Mucosa of rectum (tissue), 2 donors: ENCODE data around the gene SIPA1L3.

Experiments
- H3K27ac ChIP-seq, 2 donors: one replicate each; pipeline ENCODE4 v1.7.0; 2013; ENCODE audit warnings: inconsistent platforms in 2 of 2, low read depth in 2 of 2, low read length in 2 of 2
- H3K27me3 ChIP-seq, 2 donors: one replicate each; pipeline ENCODE4 v1.7.0; 2013; ENCODE audit warnings: low read length in 2 of 2; ENCODE audit not compliant: control insufficient read depth in 2 of 2, insufficient read depth in 2 of 2
- H3K36me3 ChIP-seq, 2 donors: one replicate each; pipeline ENCODE4 v1.7.0; 2013; ENCODE audit warnings: low read length in 2 of 2; ENCODE audit not compliant: control insufficient read depth in 2 of 2, insufficient read depth in 2 of 2
- H3K4me1 ChIP-seq, 2 donors: one replicate each; pipeline ENCODE4 v1.7.0; 2013; ENCODE audit warnings: low read length in 2 of 2, mild to moderate bottlenecking in 1 of 2; ENCODE audit not compliant: control insufficient read depth in 2 of 2, insufficient read depth in 2 of 2
- H3K4me3 ChIP-seq, 2 donors: one replicate each; pipeline ENCODE4 v1.7.0; 2013; ENCODE audit warnings: low read length in 2 of 2
- H3K9ac ChIP-seq, 2 donors: one replicate each; pipeline ENCODE4 v1.7.0; 2013; ENCODE audit warnings: low read length in 2 of 2, low read depth in 1 of 2, mild to moderate bottlenecking in 1 of 2
- H3K9me3 ChIP-seq, 2 donors: one replicate each; pipeline ENCODE4 v1.7.0; 2013; ENCODE audit warnings: low read length in 2 of 2; ENCODE audit not compliant: control insufficient read depth in 2 of 2
- donor health status: healthy.
- donor health status: Normal muscosa, but diverticular disease.

The SIPA1L3 gene

DNA sequence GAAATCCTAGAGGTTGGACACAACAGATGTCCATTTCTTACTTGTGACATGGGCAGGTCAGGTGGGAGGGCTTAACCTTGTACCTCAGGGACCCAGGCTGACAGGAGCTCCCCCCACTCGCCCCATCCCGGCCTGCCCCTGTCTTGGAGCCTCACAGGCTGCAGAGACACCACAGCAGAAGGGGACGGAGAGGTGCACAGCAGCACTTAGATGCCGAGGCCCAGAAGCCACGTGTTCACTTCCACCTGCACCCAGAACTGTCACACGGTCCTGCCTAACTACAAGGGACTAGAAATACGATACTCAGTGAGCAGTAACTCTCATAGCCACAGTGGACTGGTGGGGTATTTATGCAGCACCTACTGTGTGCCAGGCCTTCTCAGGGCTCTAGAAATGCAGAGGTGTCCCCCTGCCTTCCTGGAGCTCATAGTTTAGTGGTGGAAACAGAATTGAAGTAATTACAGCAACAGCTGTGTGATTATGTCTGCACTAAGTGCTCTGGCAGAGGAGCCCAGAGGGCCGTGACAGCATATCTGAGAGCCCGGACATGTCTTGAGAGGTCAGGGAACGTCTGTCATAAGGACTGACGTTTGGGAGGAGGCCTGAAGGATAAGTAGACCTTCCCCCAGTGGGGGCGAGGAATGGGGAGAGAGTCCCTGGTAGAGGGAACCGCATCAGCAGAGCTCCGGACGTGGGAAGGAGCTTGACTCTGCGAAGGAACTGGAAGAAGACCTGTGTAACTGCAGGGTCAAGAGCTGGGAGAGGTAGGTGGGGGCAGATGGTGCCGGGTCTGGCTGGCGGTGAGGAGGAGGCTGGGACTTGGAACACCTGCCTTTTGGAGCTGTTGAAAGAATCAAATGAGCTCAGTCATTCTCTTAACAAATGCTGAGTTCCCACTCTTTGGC is 130.0 kb downstream of the SIPA1L3 start:
- peaks cover 0 to 12% of the 10 kb centered on the region in 2 donors for H3K36me3 ChIP-seq
- H3K9ac ChIP-seq = no peak overlapping the region
- peaks cover 5 to 8% of the 10 kb centered on the region in 2 donors for H3K4me1 ChIP-seq
- H3K27ac ChIP-seq = no peak overlapping the region
- no peak overlapping the region for H3K4me3 ChIP-seq
- no peaks in the 10 kb centered on the region for H3K27me3 ChIP-seq
- no peaks in the 10 kb centered on the region for H3K9me3 ChIP-seq

DNA sequence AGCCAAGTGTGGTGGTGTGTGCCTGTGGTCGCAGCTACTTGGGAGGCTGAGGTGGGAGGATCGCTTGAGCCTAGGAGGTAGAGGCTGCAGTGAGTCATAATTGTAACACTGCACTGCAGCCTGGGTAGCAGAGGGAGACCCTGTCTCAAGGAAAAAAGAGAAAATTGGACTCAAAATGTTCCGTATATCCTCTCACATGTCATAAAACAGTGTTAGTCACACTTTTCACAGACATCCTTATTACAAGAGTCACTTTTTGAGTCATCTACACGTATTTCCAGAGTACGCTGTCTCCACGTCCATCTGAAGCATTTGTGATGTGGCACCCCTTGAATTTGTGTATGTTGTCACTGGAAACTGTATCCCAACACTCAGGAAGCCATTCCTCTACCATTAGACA is 133.0 kb downstream of the SIPA1L3 start:
- peaks cover 0 to 7% of the 10 kb centered on the region in 2 donors for H3K36me3 ChIP-seq
- H3K27me3 ChIP-seq = no peaks in the 10 kb centered on the region
- H3K9me3 ChIP-seq = no peaks in the 10 kb centered on the region
- H3K9ac ChIP-seq = no peak overlapping the region
- H3K4me3 ChIP-seq = no peak overlapping the region
- no peak overlapping the region for H3K27ac ChIP-seq
- peaks cover 2 to 4% of the 10 kb centered on the region in 2 donors for H3K4me1 ChIP-seq

DNA sequence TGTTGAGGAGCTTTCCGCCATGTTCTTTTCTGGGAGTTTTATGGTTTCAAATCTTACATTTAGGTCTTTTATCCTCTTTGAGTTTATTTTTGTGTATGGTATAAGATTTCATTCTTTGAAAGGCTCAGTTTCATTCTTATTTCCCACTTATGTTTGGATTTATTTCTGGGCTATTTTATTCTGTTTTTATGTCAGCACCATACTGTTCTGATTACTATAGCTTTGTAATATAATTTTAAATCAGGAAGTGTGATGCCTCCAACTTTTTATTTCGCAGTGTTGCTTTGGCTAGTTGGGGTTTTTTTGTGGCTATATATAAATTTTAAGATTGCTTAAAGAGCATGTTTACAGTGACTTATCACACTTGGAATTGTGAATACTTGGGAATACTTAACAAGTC is 135.1 kb downstream of the SIPA1L3 start:
- Histone ChIP-seq H3K36me3 (peaks cover 3 to 5% of the 10 kb centered on the region in 2 donors), H3K27me3 (no peaks in the 10 kb centered on the region), H3K4me3 (no peak overlapping the region), H3K9me3 (no peaks in the 10 kb centered on the region), H3K27ac (no peak overlapping the region), H3K9ac (no peak overlapping the region), H3K4me1 (peaks cover 0 to 2% of the 10 kb centered on the region in 2 donors)

DNA sequence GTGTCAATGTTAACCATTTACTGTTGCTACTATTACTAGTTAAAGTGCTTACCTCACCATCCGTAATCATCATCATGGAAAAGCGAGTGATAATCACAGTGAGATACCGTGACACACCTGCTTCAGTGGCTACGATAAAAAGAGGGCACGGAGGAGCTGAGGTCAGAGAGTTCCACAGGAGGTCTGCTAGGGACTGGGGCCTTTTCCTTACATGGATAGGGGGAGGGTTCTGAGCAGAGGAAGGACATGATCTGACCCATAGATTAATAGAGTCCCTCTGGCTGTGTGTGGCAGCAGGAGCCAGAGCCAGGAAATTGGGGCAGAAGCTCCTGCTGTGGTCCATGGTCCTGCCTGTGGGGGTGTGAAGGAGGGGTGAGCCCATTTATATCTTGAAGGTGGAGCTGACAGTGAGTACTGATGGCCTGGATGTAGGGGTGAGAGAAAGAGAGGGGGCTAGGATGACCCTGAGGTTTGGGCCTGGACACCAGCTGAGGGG is 136.7 kb downstream of the SIPA1L3 start:
- Histone ChIP-seq H3K4me3 (no peak overlapping the region), H3K27me3 (no peaks in the 10 kb centered on the region), H3K9me3 (no peaks in the 10 kb centered on the region), H3K36me3 (peaks cover 6 to 8% of the 10 kb centered on the region in 2 donors), H3K27ac (no peak overlapping the region), H3K4me1 (peaks cover 0 to 14% of the 10 kb centered on the region in 2 donors), H3K9ac (no peak overlapping the region)

DNA sequence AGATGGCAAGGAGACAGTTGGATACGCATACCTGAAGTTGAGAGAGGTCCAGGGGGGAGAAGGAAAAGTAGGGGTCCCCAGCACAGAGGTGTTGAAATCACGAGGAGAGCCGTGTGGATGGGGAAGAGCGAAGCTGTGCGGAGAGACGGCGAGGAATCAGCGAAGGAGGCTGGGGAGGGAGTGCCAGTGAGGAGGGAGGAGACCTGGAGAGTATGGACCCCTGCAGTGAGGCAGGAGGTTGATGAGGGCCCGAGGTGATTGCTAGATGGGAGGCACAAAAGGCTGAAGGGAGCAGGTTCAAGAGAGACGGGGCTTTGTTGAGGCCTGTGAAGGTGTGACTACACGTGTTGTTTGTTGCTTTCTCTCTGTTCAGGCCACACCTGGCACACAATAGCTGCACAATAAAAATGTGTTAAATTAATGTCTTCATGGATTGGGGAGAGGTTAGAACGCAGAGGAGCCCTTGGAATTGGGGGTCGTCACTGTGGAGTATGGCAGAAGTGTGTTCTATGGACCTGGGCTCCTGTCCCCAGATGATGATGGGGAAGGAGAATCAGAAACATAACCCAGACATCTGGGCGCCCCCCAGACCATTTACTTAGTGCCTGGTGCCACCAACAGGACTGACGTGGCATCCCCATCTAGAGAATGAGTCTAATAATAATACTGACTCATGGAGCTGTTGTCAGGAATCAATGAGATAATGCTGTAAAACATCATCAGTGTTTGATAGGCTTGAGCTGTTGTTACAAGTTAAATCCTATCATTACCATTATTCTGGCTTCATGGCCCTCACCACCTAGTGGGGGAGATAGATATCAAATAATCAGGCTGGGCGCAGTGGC is 137.5 kb downstream of the SIPA1L3 start:
- Histone ChIP-seq H3K27ac (no peak overlapping the region), H3K27me3 (no peaks in the 10 kb centered on the region), H3K36me3 (peaks cover 6 to 8% of the 10 kb centered on the region in 2 donors), H3K4me1 (peaks cover 0 to 16% of the 10 kb centered on the region in 2 donors), H3K9me3 (no peaks in the 10 kb centered on the region), H3K9ac (no peak overlapping the region), H3K4me3 (no peak overlapping the region)

DNA sequence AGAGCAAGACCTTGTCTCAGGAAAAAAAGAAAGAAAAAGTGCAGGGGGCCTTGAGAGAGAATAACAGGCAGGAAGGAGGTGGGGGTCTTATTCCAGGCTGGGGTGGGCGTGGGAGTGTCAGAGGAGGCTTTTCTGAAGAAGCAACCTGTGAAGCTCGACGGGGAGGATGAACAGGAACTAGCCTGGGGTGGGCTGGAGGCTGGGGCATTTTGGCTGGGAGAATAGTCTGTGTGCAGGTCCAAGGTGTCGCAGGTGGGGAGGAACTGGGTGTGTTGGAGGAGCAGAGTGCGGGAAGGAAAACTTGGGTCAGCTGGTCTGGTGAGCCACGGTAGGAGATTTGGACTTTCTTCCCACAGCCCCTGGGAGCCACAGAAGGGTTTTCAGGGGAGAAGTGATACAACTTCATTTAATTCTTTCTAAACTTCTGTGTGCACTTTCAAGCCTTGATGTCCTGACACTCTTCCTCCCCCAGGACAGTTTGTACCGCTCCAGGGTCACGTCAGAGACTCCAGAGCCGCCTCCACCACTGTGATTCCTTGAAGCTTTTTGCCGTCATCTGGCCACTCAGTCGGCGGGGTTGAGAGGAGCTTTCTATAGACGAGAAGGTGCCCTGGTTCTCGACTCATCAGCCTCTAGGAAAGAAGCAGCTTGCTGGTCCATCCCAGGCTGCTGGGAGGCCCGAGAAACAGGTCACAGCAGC is 138.7 kb downstream of the SIPA1L3 start:
- H3K9ac ChIP-seq = no peak overlapping the region
- no peak overlapping the region for H3K4me3 ChIP-seq
- H3K9me3 ChIP-seq = no peaks in the 10 kb centered on the region
- H3K36me3 ChIP-seq = peaks cover 6 to 8% of the 10 kb centered on the region in 2 donors
- no peaks in the 10 kb centered on the region for H3K27me3 ChIP-seq
- H3K27ac ChIP-seq = peak overlapping the region in 1 of 2 donors; percentile 78
- H3K4me1 ChIP-seq = peaks cover 0 to 16% of the 10 kb centered on the region in 2 donors

DNA sequence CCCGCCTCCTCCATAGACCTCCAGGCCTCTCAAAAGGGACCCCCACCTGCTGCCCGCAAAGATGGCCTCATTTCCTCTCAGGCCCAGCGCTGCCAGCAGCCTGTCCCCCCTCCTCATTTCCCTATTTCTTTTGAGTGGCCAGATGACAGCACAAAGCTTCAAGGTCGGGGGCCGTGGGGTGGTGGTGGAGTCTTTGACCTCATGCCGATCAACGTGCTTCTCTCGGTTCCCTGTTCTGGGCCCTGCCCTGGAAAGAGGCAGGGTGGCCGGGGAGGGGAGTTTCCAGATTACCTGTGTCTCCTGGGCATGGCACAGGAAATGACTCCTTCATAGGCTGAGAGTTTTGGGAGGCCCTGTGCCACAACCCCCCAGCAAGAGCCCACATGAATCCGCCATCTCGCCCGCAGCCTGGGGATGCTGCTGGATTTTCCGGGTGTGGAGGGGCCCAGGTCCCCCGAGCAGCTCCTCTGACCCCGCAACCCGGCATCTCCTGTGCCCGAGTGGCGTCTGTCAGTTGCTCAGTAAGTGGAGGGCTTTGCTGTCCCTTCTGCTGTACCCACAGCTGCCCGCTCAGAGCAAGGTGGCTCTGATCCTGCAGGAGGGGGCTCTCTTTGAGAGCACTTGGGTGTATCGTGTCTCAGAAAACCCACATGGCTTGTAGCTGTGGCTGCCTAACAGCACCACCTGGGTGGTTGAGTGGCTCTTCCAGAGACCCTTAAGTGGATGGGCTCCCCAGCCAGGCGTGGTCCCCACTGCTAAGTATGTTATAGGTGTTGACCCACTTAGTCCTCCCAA is 139.4 kb downstream of the SIPA1L3 start:
- Histone ChIP-seq H3K4me3 (no peak overlapping the region), H3K9me3 (no peaks in the 10 kb centered on the region), H3K9ac (no peak overlapping the region), H3K4me1 (peaks cover 0 to 16% of the 10 kb centered on the region in 2 donors), H3K27me3 (no peaks in the 10 kb centered on the region), H3K27ac (peak overlapping the region; percentile 7 to 78), H3K36me3 (peaks cover 6 to 8% of the 10 kb centered on the region in 2 donors)

DNA sequence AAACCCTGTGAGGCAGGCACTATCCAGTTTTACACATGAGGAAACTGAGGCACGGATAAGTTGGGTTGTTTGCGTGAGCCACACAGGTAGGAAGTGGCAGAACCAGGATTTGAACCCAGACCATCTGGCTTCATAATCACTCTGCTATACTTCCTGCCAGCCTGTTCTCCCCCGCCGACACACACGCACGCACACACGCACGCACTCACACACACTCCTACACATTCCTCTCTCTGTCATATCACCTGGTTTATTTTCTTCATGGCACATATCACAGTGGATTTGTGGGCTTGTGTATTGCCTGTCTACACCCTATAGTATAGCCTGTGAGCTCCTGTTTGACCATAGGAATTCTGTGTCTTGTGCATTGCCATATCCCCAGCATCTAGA is 140.0 kb downstream of the SIPA1L3 start:
- Histone ChIP-seq H3K4me3 (no peak overlapping the region), H3K9me3 (no peaks in the 10 kb centered on the region), H3K27ac (peak overlapping the region; percentile 7 to 78), H3K4me1 (peaks cover 0 to 16% of the 10 kb centered on the region in 2 donors), H3K27me3 (no peaks in the 10 kb centered on the region), H3K9ac (no peak overlapping the region), H3K36me3 (peaks cover 6 to 8% of the 10 kb centered on the region in 2 donors)

DNA sequence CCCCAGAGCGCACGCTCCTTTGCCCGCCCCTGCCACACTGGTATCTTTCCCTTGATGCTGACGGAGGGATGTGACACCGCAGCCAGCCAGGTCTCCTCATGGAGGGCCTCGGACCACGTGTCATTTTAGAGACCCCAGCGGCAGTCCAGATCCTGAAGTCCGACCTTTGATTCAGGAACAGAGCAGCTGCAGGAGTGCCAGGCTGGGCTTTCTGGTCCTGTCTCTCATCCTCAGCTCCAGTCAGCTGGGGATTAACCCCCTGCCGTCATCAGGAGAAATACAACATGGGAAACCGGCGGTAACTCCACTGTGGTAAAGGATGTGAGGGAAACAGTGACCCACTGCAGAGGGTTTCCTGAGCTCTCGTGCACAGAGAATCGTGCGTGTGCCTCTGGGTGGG is 140.6 kb downstream of the SIPA1L3 start:
- H3K27ac ChIP-seq = peak overlapping the region in 1 of 2 donors; percentile 78
- no peaks in the 10 kb centered on the region for H3K9me3 ChIP-seq
- H3K27me3 ChIP-seq = no peaks in the 10 kb centered on the region
- peaks cover 0 to 16% of the 10 kb centered on the region in 2 donors for H3K4me1 ChIP-seq
- no peak overlapping the region for H3K4me3 ChIP-seq
- peaks cover 6 to 8% of the 10 kb centered on the region in 2 donors for H3K36me3 ChIP-seq
- H3K9ac ChIP-seq = no peak overlapping the region
